SK-N-SH treated with all-trans-retinoic acid at 6 μM for 48 hours (cell line): ENCODE measurements around the gene SPINK5.

Experiments
- ATAC-seq: fragments of 200-7000 bp; cut with Tn5 transposase; 3 replicates; pipeline ENCODE4 v1.9.1; 2020; ENCODE audit warnings: mild to moderate bottlenecking, moderate library complexity
- ARNTL ChIP-seq: fragments of 450-650 bp; formaldehyde crosslinking; IDR thresholded peaks from 2 replicates; pipeline ENCODE4 v1.5.0; 2020; ENCODE audit warnings: low read depth, mild to moderate bottlenecking, moderate library complexity, borderline replicate concordance
- BACH2 ChIP-seq: fragments of 250-450 bp; sonication (Bioruptor Pico); IDR thresholded peaks from 2 replicates; pipeline ENCODE4 v1.9.0; 2021; ENCODE audit warnings: mild to moderate bottlenecking, borderline replicate concordance
- CREB5 ChIP-seq: fragments of 250-450 bp; sonication (Bioruptor Pico); IDR thresholded peaks from 2 replicates; pipeline ENCODE4 v1.5.1; 2020; ENCODE audit warnings: low read depth, mild to moderate bottlenecking, moderate library complexity
- CSDC2 ChIP-seq: fragments of 250-450 bp; sonication (Bioruptor Pico); IDR thresholded peaks from 2 replicates; pipeline ENCODE4 v1.5.0; 2020; ENCODE audit warnings: mild to moderate bottlenecking, moderate library complexity
- CSRNP3 ChIP-seq: fragments of 250-450 bp; sonication (Bioruptor Pico); IDR thresholded peaks from 2 replicates; pipeline ENCODE4 v1.5.1; 2021; ENCODE audit warnings: mild to moderate bottlenecking, moderate library complexity
- ESRRG ChIP-seq: fragments of 250-450 bp; sonication (Bioruptor Pico); IDR thresholded peaks from 2 replicates; pipeline ENCODE4 v1.6.1; 2021; ENCODE audit warnings: mild to moderate bottlenecking
- GLIS3 ChIP-seq: fragments of 250-450 bp; sonication (Bioruptor Pico); IDR thresholded peaks from 2 replicates; pipeline ENCODE4 v1.5.0; 2020; ENCODE audit warnings: mild to moderate bottlenecking, moderate library complexity
- ISL1 ChIP-seq: fragments of 250-450 bp; sonication (Bioruptor Pico); IDR thresholded peaks from 2 replicates; pipeline ENCODE4 v2.1.2; 2022; ENCODE audit warnings: mild to moderate bottlenecking, moderate library complexity
- OSR1 ChIP-seq: fragments of 250-450 bp; sonication (Bioruptor Pico); IDR thresholded peaks from 2 replicates; pipeline ENCODE4 v1.8.0; 2022; ENCODE audit warnings: moderate library complexity, mild to moderate bottlenecking, inconsistent platforms
- PPARA ChIP-seq: fragments of 250-450 bp; sonication (Bioruptor Pico); IDR thresholded peaks from 2 replicates; pipeline ENCODE4 v1.5.0; 2020; ENCODE audit warnings: mild to moderate bottlenecking, borderline replicate concordance
- RARB ChIP-seq: fragments of 250-450 bp; sonication (Bioruptor Pico); IDR thresholded peaks from 2 replicates; pipeline ENCODE4 v1.8.0; 2021; ENCODE audit warnings: mild to moderate bottlenecking, moderate library complexity
- SNAI2 ChIP-seq: fragments of 250-450 bp; sonication (Bioruptor Pico); IDR thresholded peaks from 2 replicates; pipeline ENCODE4 v1.5.0; 2020; ENCODE audit warnings: mild to moderate bottlenecking, moderate library complexity
- TCF4 ChIP-seq: fragments of 250-450 bp; sonication (Bioruptor Pico); IDR thresholded peaks from 2 replicates; pipeline ENCODE4 v1.8.0; 2021; ENCODE audit warnings: mild to moderate bottlenecking, moderate library complexity, borderline replicate concordance
- TOX ChIP-seq: fragments of 250-450 bp; sonication (Bioruptor Pico); IDR thresholded peaks from 2 replicates; pipeline ENCODE4 v1.8.0; 2021; ENCODE audit warnings: mild to moderate bottlenecking, moderate library complexity, borderline replicate concordance
- TSHZ2 ChIP-seq: fragments of 250-450 bp; sonication (Bioruptor Pico); IDR thresholded peaks from 2 replicates; pipeline ENCODE4 v1.5.0; 2020; ENCODE audit warnings: mild to moderate bottlenecking, moderate library complexity
- ZFP3 ChIP-seq: fragments of 250-450 bp; sonication (Bioruptor Pico); IDR thresholded peaks from 2 replicates; pipeline ENCODE4 v1.5.0; 2020; ENCODE audit warnings: mild to moderate bottlenecking, moderate library complexity
- ZFP30 ChIP-seq: fragments of 450-650 bp; formaldehyde crosslinking; IDR thresholded peaks from 2 replicates; pipeline ENCODE4 v1.5.0; 2022; ENCODE audit warnings: mild to moderate bottlenecking, moderate library complexity
- ZNF565 ChIP-seq: fragments of 450-650 bp; formaldehyde crosslinking; conservative IDR thresholded peaks from 2 replicates; pipeline ENCODE4 v1.5.0; 2020; ENCODE audit warnings: low read depth, mild to moderate bottlenecking, moderate library complexity
- ZNF70 ChIP-seq: fragments of 450-650 bp; formaldehyde crosslinking; IDR thresholded peaks from 2 replicates; pipeline ENCODE4 v1.5.0; 2020; ENCODE audit warnings: mild to moderate bottlenecking, moderate library complexity
- ZNF8 ChIP-seq: fragments of 450-650 bp; formaldehyde crosslinking; IDR thresholded peaks from 2 replicates; pipeline ENCODE4 v1.5.0; 2020; ENCODE audit warnings: mild to moderate bottlenecking, moderate library complexity
- TF ChIP-seq, protein P1 (sequence below): fragments of 250-450 bp; sonication (Bioruptor Pico); IDR thresholded peaks from 2 replicates; pipeline ENCODE4 v1.8.0; 2020; ENCODE audit warnings: mild to moderate bottlenecking, moderate library complexity, borderline replicate concordance
- TF ChIP-seq, protein P2 (sequence below): fragments of 250-450 bp; sonication (Bioruptor Pico); IDR thresholded peaks from 2 replicates; pipeline ENCODE4 v1.8.0; 2021; ENCODE audit warnings: low read depth, mild to moderate bottlenecking, moderate library complexity, borderline replicate concordance

Gene SPINK5

DNA sequence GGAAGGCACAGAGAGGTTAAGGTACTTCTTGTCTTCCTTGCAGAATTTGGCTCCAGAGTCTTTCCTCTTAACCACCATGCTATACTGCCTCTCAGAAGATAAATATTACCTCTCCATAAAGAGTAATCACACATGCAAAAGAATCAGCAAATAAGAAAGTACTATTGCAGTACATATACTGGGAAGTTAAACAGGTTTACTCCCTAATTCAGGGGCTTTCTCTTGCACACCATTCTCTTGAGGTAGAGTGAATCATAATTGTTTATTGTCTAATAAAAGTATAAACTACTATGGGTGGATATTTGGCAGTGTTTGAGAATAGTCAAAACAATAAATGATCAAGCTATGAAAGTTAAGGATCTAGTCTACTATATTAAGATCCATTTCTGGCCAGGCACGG is 40.4 kb downstream of the SPINK5 start:
- TF ChIP-seq ZNF8 (CRISPR knock-in tag) (no peak), SNAI2 (no peak), ARNTL (CRISPR knock-in tag) (no peak), PPARA (CRISPR knock-in tag) (no peak), TCF4 (CRISPR knock-in tag) (no peak), CSRNP3 (CRISPR knock-in tag) (no peak), ZFP3 (CRISPR knock-in tag) (no peak), TSHZ2 (CRISPR knock-in tag) (no peak), GLIS3 (CRISPR knock-in tag) (no peak), RARB (CRISPR knock-in tag) (no peak), TOX (CRISPR knock-in tag) (no peak), CSDC2 (CRISPR knock-in tag) (no peak), CREB5 (CRISPR knock-in tag) (no peak), OSR1 (no peak), ZFP30 (no peak)
- TF ChIP-seq, protein P1, sequence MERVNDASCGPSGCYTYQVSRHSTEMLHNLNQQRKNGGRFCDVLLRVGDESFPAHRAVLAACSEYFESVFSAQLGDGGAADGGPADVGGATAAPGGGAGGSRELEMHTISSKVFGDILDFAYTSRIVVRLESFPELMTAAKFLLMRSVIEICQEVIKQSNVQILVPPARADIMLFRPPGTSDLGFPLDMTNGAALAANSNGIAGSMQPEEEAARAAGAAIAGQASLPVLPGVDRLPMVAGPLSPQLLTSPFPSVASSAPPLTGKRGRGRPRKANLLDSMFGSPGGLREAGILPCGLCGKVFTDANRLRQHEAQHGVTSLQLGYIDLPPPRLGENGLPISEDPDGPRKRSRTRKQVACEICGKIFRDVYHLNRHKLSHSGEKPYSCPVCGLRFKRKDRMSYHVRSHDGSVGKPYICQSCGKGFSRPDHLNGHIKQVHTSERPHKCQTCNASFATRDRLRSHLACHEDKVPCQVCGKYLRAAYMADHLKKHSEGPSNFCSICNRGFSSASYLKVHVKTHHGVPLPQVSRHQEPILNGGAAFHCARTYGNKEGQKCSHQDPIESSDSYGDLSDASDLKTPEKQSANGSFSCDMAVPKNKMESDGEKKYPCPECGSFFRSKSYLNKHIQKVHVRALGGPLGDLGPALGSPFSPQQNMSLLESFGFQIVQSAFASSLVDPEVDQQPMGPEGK (CRISPR knock-in tag), result no peak
- TF ChIP-seq, protein P2, sequence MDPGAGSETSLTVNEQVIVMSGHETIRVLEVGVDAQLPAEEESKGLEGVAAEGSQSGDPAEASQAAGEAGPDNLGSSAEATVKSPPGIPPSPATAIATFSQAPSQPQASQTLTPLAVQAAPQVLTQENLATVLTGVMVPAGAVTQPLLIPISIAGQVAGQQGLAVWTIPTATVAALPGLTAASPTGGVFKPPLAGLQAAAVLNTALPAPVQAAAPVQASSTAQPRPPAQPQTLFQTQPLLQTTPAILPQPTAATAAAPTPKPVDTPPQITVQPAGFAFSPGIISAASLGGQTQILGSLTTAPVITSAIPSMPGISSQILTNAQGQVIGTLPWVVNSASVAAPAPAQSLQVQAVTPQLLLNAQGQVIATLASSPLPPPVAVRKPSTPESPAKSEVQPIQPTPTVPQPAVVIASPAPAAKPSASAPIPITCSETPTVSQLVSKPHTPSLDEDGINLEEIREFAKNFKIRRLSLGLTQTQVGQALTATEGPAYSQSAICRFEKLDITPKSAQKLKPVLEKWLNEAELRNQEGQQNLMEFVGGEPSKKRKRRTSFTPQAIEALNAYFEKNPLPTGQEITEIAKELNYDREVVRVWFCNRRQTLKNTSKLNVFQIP (CRISPR knock-in tag), result no peak
- ATAC-seq, result no peak

DNA sequence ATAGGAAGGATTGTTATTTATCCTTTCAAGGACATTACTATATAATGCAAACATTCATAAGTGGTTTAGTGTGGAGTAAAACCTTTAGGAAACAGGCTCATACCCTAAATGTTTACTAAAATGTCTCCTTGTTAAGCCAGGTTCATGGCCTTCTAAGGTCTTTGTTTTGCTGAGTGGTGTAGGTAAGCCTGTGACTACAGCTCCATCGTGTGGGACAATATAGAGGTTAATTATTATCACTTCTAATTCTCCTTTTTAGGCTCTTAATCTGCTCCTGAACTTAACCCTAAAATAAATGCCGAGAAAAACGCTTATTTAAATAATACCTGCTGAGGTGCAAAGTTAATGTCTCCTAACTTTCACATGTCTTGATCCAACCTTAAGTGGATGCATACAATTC is 43.8 kb downstream of the SPINK5 start:
- ATAC-seq, result peak; percentile 38; the same call in 1 of the 3 replicates
- TF ChIP-seq ESRRG (CRISPR knock-in tag) (no peak), ZNF565 (no peak), TCF4 (CRISPR knock-in tag) (no peak), CSRNP3 (CRISPR knock-in tag) (no peak), TSHZ2 (CRISPR knock-in tag) (no peak), TOX (CRISPR knock-in tag) (no peak), ZNF70 (CRISPR knock-in tag) (no peak), ZFP30 (no peak), ARNTL (CRISPR knock-in tag) (no peak), BACH2 (CRISPR knock-in tag) (no peak), CSDC2 (CRISPR knock-in tag) (no peak), ISL1 (CRISPR knock-in tag) (no peak), SNAI2 (no peak), ZNF8 (CRISPR knock-in tag) (no peak), OSR1 (no peak), PPARA (CRISPR knock-in tag) (no peak)
- TF ChIP-seq, protein P2 (CRISPR knock-in tag), result no peak
